ENCODE results near the gene MARCHF3. TPM values are rescaled to one million over a fixed set of nuclear protein-coding genes. Genes with fewer than 3 reads are reported as not detected.

Gene MARCHF3
- total and polyA plus RNA-seq, 2 of the 13 experiments (the other 11 are each of a cell fraction or from before 2014, with no cell fraction given): 4.8 to 11.9 TPM

DNA sequence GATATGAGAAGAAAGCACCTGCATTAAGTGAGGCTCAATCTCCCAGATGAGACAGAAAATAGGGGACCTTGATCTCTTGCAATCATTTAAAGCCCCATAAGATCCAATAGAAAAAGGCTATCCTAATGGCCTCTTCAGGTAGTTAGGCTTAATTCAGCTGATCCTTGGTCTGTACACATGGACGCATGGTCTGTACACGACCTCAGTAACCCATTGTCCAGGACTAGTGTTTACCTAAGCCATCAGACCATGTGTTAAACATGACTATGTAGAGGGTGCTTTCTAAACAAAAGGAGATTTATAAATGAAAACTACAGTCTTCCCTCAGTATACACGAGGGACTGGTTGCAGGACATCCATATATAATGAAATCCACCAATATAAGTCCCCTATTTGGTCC lies 7.5 kb downstream of the MARCHF3 start (continued):
- TF ChIP-seq, protein P1, sequence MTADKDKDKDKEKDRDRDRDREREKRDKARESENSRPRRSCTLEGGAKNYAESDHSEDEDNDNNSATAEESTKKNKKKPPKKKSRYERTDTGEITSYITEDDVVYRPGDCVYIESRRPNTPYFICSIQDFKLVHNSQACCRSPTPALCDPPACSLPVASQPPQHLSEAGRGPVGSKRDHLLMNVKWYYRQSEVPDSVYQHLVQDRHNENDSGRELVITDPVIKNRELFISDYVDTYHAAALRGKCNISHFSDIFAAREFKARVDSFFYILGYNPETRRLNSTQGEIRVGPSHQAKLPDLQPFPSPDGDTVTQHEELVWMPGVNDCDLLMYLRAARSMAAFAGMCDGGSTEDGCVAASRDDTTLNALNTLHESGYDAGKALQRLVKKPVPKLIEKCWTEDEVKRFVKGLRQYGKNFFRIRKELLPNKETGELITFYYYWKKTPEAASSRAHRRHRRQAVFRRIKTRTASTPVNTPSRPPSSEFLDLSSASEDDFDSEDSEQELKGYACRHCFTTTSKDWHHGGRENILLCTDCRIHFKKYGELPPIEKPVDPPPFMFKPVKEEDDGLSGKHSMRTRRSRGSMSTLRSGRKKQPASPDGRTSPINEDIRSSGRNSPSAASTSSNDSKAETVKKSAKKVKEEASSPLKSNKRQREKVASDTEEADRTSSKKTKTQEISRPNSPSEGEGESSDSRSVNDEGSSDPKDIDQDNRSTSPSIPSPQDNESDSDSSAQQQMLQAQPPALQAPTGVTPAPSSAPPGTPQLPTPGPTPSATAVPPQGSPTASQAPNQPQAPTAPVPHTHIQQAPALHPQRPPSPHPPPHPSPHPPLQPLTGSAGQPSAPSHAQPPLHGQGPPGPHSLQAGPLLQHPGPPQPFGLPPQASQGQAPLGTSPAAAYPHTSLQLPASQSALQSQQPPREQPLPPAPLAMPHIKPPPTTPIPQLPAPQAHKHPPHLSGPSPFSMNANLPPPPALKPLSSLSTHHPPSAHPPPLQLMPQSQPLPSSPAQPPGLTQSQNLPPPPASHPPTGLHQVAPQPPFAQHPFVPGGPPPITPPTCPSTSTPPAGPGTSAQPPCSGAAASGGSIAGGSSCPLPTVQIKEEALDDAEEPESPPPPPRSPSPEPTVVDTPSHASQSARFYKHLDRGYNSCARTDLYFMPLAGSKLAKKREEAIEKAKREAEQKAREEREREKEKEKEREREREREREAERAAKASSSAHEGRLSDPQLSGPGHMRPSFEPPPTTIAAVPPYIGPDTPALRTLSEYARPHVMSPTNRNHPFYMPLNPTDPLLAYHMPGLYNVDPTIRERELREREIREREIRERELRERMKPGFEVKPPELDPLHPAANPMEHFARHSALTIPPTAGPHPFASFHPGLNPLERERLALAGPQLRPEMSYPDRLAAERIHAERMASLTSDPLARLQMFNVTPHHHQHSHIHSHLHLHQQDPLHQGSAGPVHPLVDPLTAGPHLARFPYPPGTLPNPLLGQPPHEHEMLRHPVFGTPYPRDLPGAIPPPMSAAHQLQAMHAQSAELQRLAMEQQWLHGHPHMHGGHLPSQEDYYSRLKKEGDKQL (CRISPR knock-in tag; IDR thresholded peaks at IDR 0.05; ENCODE audit: low read depth): 0 out of 2 replicates have a peak, but pooled peaks have one; percentile 53
- TF ChIP-seq NONO (IDR thresholded peaks at IDR 0.05) (no peak), NONO (CRISPR knock-in tag; conservative IDR thresholded peaks at IDR 0.05) (no peak), HNRNPUL1 (IDR thresholded peaks at IDR 0.05; ENCODE audit: low read depth, low read length) (no peak), CREM (IDR thresholded peaks at IDR 0.05) (peak; percentile 33; the same call in 1 of the 2 replicates), CREM (CRISPR knock-in tag; IDR thresholded peaks at IDR 0.05) (no peak), NFE2 (CRISPR knock-in tag; IDR thresholded peaks at IDR 0.05) (no peak), ZNF484 (CRISPR knock-in tag; IDR thresholded peaks at IDR 0.05; ENCODE audit: borderline replicate concordance, low read depth) (no peak), ZNF383 (CRISPR knock-in tag; IDR thresholded peaks at IDR 0.05; ENCODE audit: borderline replicate concordance) (no peak), IRF2 (CRISPR knock-in tag; IDR thresholded peaks at IDR 0.05) (0 out of 2 replicates have a peak, but pooled peaks have one; percentile 54), CAMTA2 (CRISPR knock-in tag; IDR thresholded peaks at IDR 0.05; ENCODE audit: borderline replicate concordance) (no peak), ZNF850 (CRISPR knock-in tag; conservative IDR thresholded peaks at IDR 0.05) (no peak), NCOA2 (CRISPR knock-in tag; IDR thresholded peaks at IDR 0.05) (peak; percentile 42; the same call in 1 of the 2 replicates), MATR3 (CRISPR knock-in tag; IDR thresholded peaks at IDR 0.05) (no peak), KDM1A (CRISPR knock-in tag; IDR thresholded peaks at IDR 0.05) (no peak), KLF16 (CRISPR knock-in tag; IDR thresholded peaks at IDR 0.05) (peak in 1 of 2 experiments; percentile 21; a peak in 1 of 4 replicates), SOX6 (IDR thresholded peaks at IDR 0.05) (no peak), SOX6 (CRISPR knock-in tag; IDR thresholded peaks at IDR 0.05) (peak; percentile 93), ZNF737 (CRISPR knock-in tag; IDR thresholded peaks at IDR 0.05; ENCODE audit: borderline replicate concordance) (no peak), XRCC5 (optimal IDR thresholded peaks at IDR 0.05; ENCODE audit: low read length) (no peak), NFATC3 (CRISPR knock-in tag; IDR thresholded peaks at IDR 0.05) (no peak), HOXA5 (CRISPR knock-in tag; IDR thresholded peaks at IDR 0.05) (no peak), YEATS4 (CRISPR knock-in tag; IDR thresholded peaks at IDR 0.05; ENCODE audit: borderline replicate concordance) (no peak), ZNF841 (CRISPR knock-in tag; IDR thresholded peaks at IDR 0.05; ENCODE audit: borderline replicate concordance) (no peak), FOXM1 (CRISPR knock-in tag; IDR thresholded peaks at IDR 0.05) (no peak), HNRNPH1 (optimal IDR thresholded peaks at IDR 0.05; ENCODE audit: low read depth, low read length) (no peak), ARID2 (CRISPR knock-in tag; IDR thresholded peaks at IDR 0.05; ENCODE audit: borderline replicate concordance) (0 out of 2 replicates have a peak, but pooled peaks have one; percentile 46)
- TF ChIP-seq, protein P2, sequence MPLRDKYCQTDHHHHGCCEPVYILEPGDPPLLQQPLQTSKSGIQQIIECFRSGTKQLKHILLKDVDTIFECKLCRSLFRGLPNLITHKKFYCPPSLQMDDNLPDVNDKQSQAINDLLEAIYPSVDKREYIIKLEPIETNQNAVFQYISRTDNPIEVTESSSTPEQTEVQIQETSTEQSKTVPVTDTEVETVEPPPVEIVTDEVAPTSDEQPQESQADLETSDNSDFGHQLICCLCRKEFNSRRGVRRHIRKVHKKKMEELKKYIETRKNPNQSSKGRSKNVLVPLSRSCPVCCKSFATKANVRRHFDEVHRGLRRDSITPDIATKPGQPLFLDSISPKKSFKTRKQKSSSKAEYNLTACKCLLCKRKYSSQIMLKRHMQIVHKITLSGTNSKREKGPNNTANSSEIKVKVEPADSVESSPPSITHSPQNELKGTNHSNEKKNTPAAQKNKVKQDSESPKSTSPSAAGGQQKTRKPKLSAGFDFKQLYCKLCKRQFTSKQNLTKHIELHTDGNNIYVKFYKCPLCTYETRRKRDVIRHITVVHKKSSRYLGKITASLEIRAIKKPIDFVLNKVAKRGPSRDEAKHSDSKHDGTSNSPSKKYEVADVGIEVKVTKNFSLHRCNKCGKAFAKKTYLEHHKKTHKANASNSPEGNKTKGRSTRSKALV (CRISPR knock-in tag; IDR thresholded peaks at IDR 0.05): no peak
